AG10803 (cell line): ENCODE data around the gene TSPAN16.

Experiments used
- DNase-seq: peaks from one replicate; pipeline ENCODE4 v3.0.0; 2010; ENCODE audit warnings: low read depth
- H3K4me3 ChIP-seq: 2 replicates; pipeline ENCODE4 v1.5.1; 2011; ENCODE audit warnings: mild to moderate bottlenecking, low read length, control low read depth
- TF ChIP-seq, protein P1 (sequence below): conservative IDR thresholded peaks from 2 replicates; pipeline ENCODE4 v1.5.1; 2011; ENCODE audit warnings: mild to moderate bottlenecking, low read length, control low read depth, inconsistent platforms

The TSPAN16 gene

GRCh38 chr19:11279505-11280236 is 16.3 kb upstream of the TSPAN16 start:
- peak; percentile 16 for DNase-seq
- no peak overlapping the region for H3K4me3 ChIP-seq
- TF ChIP-seq, protein P1, sequence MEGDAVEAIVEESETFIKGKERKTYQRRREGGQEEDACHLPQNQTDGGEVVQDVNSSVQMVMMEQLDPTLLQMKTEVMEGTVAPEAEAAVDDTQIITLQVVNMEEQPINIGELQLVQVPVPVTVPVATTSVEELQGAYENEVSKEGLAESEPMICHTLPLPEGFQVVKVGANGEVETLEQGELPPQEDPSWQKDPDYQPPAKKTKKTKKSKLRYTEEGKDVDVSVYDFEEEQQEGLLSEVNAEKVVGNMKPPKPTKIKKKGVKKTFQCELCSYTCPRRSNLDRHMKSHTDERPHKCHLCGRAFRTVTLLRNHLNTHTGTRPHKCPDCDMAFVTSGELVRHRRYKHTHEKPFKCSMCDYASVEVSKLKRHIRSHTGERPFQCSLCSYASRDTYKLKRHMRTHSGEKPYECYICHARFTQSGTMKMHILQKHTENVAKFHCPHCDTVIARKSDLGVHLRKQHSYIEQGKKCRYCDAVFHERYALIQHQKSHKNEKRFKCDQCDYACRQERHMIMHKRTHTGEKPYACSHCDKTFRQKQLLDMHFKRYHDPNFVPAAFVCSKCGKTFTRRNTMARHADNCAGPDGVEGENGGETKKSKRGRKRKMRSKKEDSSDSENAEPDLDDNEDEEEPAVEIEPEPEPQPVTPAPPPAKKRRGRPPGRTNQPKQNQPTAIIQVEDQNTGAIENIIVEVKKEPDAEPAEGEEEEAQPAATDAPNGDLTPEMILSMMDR, result no peak

GRCh38 chr19:11281356-11282049 is 14.5 kb upstream of the TSPAN16 start:
- H3K4me3 ChIP-seq, result no peak overlapping the region
- no peak for DNase-seq
- TF ChIP-seq, protein P1, result no peak

GRCh38 chr19:11284515-11284914 is 11.4 kb upstream of the TSPAN16 start:
- TF ChIP-seq, protein P1, result no peak

GRCh38 chr19:11286312-11286974 is 9.5 kb upstream of the TSPAN16 start:
- peak; percentile 60 for DNase-seq
- H3K4me3 ChIP-seq, result no peak overlapping the region
- TF ChIP-seq, protein P1, result peak; percentile 35

More at GRCh38 chr19:11284515-11284914, 11.4 kb upstream of the TSPAN16 start:
- no peak for DNase-seq
- no peak overlapping the region for H3K4me3 ChIP-seq

- H3K4me3 ChIP-seq, result no peak overlapping the region
- peak; percentile 38 for DNase-seq
- TF ChIP-seq, protein P1, result peak; percentile 70
Measured at GRCh38 chr19:11288349-11288748, 7.6 kb upstream of the TSPAN16 start.

DNA sequence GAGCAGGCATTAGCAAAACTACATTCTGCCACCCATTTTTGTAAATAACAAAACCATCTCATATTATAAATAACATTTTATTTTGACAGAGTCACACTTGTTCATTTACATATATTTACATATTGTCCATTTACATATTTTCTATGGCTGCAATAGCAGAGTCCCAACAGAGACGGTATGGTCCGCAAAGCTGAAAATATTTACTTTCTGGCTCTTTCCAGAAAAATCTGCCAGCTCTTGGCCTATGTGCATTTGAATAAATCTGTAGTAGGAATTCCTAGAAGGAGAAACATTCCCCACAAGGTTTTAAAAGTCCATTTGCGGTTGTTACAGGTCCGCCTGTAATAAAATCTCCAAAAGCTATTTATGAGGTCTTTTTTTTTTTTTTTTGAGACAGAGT is 5.7 kb upstream of the TSPAN16 start:
- DNase-seq, result no peak
- H3K4me3 ChIP-seq, result no peak overlapping the region
- TF ChIP-seq, protein P1, result no peak

GRCh38 chr19:11291415-11291814 is 4.5 kb upstream of the TSPAN16 start:
- no peak overlapping the region for H3K4me3 ChIP-seq
- no peak for DNase-seq
- TF ChIP-seq, protein P1, result no peak
